ENCODE measurements around the gene FAM174C. TPM values are rescaled to one million over a fixed set of nuclear protein-coding genes. Genes with fewer than 3 reads are reported as not detected.

FAM174C gene
- total RNA-seq, 3 donors from 2014 or later (not counting 1 experiment from before 2014, with no cell fraction given): 26.6 to 33.4 (median 27.1) TPM

DNA sequence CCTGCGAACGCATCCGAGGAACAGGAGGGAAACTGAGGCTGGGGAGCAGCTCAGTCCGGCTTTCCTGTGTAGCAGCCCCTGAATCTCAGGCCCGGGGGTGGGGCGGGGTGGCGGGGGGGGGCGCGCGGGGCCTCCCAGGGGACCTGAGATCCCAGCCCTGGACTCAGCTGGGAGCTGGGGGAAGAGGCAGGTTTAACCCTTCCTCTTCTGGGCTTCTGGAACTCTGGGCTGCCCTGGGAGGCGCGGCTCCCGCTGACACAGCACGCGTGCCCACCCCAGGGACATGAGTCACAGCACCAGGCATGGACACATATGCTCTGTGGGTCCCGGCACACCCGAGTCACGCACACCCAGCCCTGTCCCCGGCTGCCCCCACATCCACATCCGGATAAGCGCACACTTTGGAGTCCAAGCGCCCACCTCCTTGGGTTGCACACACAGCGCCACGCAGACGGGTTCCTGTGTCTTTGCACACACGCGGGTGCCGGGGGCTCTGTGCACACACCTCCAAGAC lies 9.7 kb upstream of the FAM174C start:
- Mint-ChIP-seq H3K9me3 (no peaks in the 10 kb centered on the region), H3K36me3 (no peaks in the 10 kb centered on the region), H3K4me1 (peaks cover 50 to 67% of the 10 kb centered on the region in 2 donors), H3K4me3 (peak overlapping the region; percentile 72), H3K27me3 (ENCODE audit: low read depth in 2 of 2) (no peaks in the 10 kb centered on the region), H3K27ac (peak overlapping the region; percentile 21 to 97)
- Histone ChIP-seq H3K4me3 (ENCODE audit: low read length) (peak overlapping the region; percentile 28), H3K36me3 (ENCODE audit: control insufficient read depth, insufficient read depth, low read length) (peaks cover 5% of the 10 kb centered on the region), H3K4me1 (ENCODE audit: control insufficient read depth, insufficient read depth, low read length) (peaks cover 80% of the 10 kb centered on the region), H3K27ac (ENCODE audit: low read length) (peak overlapping the region; percentile 70), H3K27me3 (ENCODE audit: control insufficient read depth, insufficient read depth, low read length) (no peaks in the 10 kb centered on the region), H3K9me3 (ENCODE audit: control insufficient read depth, insufficient read depth, low read length) (no peaks in the 10 kb centered on the region)
- peak; percentile 64 to 69 for DNase-seq
- WGBS (ENCODE audit: insufficient coverage): 34% methylated on average over 25 of the region's 28 CpGs
- ATAC-seq: peak in 1 of 3 donors; percentile 12
- intact Hi-C loops (cut with micrococcal nuclease): loop anchor here (1.0 kb wide), 2 partner anchors 16 to 21 kb away; no protein-coding TSS in a partner anchor
- TF ChIP-seq, protein P1, sequence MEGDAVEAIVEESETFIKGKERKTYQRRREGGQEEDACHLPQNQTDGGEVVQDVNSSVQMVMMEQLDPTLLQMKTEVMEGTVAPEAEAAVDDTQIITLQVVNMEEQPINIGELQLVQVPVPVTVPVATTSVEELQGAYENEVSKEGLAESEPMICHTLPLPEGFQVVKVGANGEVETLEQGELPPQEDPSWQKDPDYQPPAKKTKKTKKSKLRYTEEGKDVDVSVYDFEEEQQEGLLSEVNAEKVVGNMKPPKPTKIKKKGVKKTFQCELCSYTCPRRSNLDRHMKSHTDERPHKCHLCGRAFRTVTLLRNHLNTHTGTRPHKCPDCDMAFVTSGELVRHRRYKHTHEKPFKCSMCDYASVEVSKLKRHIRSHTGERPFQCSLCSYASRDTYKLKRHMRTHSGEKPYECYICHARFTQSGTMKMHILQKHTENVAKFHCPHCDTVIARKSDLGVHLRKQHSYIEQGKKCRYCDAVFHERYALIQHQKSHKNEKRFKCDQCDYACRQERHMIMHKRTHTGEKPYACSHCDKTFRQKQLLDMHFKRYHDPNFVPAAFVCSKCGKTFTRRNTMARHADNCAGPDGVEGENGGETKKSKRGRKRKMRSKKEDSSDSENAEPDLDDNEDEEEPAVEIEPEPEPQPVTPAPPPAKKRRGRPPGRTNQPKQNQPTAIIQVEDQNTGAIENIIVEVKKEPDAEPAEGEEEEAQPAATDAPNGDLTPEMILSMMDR (IDR thresholded peaks at IDR 0.05): no peak

DNA sequence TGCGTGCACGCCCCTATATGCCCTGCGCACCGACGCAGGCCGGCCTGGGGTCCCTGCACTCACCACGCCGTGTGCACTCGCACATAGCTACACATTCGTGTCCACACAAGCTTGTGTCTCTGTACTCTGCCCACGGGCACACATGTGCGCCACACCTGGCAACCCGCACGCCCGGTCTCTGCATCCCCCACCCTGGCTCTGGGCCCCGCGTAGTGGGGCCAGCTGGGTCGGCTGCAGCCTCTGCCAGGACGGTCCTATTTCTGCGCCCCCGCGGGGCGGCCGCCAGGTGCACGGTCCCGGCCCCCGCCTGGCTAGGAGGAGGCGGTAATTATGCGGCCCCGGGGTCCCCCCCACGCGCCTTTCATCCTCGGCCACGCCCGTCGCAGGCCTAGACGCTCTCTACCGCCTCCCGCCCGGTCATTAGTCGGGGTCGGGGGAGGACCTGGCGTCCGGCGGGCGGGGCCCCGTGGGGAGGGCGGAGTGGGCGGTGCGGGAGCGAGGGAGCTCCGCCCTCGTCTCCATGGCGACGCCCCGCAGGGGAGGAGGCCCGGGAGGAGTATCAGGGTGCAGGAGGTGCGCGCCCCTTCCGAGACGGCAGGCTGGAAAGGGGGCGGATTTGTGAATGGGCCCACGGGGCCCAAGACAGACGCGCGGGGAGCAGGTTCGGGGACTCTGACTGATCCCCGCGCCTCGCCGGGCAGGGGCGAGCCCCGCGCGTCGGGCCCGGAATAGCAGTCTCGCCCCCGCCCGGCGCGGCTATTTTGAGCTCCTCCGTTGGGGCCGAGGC lies 9.0 kb upstream of the FAM174C start:
- peak overlapping the region; percentile 21 to 97 for H3K27ac Mint-ChIP-seq
- peak; percentile 89 to 91 for DNase-seq
- H3K27me3 Mint-ChIP-seq (ENCODE audit: low read depth in 2 of 2): no peaks in the 10 kb centered on the region
- H3K9me3 Mint-ChIP-seq: no peaks in the 10 kb centered on the region
- peak overlapping the region; percentile 72 for H3K4me3 Mint-ChIP-seq
- Histone ChIP-seq H3K4me1 (ENCODE audit: control insufficient read depth, insufficient read depth, low read length) (peaks cover 83% of the 10 kb centered on the region), H3K4me3 (ENCODE audit: low read length) (peak overlapping the region; percentile 28), H3K27ac (ENCODE audit: low read length) (peak overlapping the region; percentile 70), H3K36me3 (ENCODE audit: control insufficient read depth, insufficient read depth, low read length) (peaks cover 12% of the 10 kb centered on the region), H3K9me3 (ENCODE audit: control insufficient read depth, insufficient read depth, low read length) (no peaks in the 10 kb centered on the region), H3K27me3 (ENCODE audit: control insufficient read depth, insufficient read depth, low read length) (no peaks in the 10 kb centered on the region)
- peak; percentile 41 to 66 (median 53) for ATAC-seq
- intact Hi-C loops (cut with micrococcal nuclease): loop anchor here (1.0 kb wide), 2 partner anchors 17 to 22 kb away; no protein-coding TSS in a partner anchor
- H3K4me1 Mint-ChIP-seq: peaks cover 53 to 67% of the 10 kb centered on the region in 2 donors
- no peaks in the 10 kb centered on the region for H3K36me3 Mint-ChIP-seq
- WGBS (ENCODE audit: insufficient coverage): 2% methylated on average over 84 of the region's 84 CpGs
- TF ChIP-seq, protein P1 (IDR thresholded peaks at IDR 0.05): no peak

GRCh38 chr19:1266916-1267476 lies 8.3 kb upstream of the FAM174C start:
- Mint-ChIP-seq H3K36me3 (no peaks in the 10 kb centered on the region), H3K9me3 (no peaks in the 10 kb centered on the region), H3K27ac (peak overlapping the region; percentile 94 to 97), H3K4me1 (peaks cover 53 to 67% of the 10 kb centered on the region in 2 donors), H3K27me3 (ENCODE audit: low read depth in 2 of 2) (no peaks in the 10 kb centered on the region), H3K4me3 (peak overlapping the region; percentile 73)
- Histone ChIP-seq H3K36me3 (ENCODE audit: control insufficient read depth, insufficient read depth, low read length) (peaks cover 19% of the 10 kb centered on the region), H3K4me1 (ENCODE audit: control insufficient read depth, insufficient read depth, low read length) (peaks cover 83% of the 10 kb centered on the region), H3K27me3 (ENCODE audit: control insufficient read depth, insufficient read depth, low read length) (no peaks in the 10 kb centered on the region), H3K4me3 (ENCODE audit: low read length) (peak overlapping the region; percentile 12), H3K27ac (ENCODE audit: low read length) (peak overlapping the region; percentile 70), H3K9me3 (ENCODE audit: control insufficient read depth, insufficient read depth, low read length) (no peaks in the 10 kb centered on the region)
- WGBS (ENCODE audit: insufficient coverage): under 1% methylated on average over 59 of the region's 59 CpGs
- intact Hi-C loops (cut with micrococcal nuclease): loop anchor here (1.0 kb wide), 2 partner anchors 18 to 23 kb away; no protein-coding TSS in a partner anchor
- TF ChIP-seq, protein P1 (IDR thresholded peaks at IDR 0.05): peak; percentile 99
- ATAC-seq (peak; percentile 16 to 49 (median 33)), DNase-seq (peak; percentile 82 to 88)
